Measurements from ENCODE around the gene FTCDNL1. TPM values are rescaled to one million over a fixed set of nuclear protein-coding genes. Genes with fewer than 3 reads are reported as not detected.

The FTCDNL1 gene
- total RNA-seq, 2 donors from 2014 or later = 2.6 TPM

DNA sequence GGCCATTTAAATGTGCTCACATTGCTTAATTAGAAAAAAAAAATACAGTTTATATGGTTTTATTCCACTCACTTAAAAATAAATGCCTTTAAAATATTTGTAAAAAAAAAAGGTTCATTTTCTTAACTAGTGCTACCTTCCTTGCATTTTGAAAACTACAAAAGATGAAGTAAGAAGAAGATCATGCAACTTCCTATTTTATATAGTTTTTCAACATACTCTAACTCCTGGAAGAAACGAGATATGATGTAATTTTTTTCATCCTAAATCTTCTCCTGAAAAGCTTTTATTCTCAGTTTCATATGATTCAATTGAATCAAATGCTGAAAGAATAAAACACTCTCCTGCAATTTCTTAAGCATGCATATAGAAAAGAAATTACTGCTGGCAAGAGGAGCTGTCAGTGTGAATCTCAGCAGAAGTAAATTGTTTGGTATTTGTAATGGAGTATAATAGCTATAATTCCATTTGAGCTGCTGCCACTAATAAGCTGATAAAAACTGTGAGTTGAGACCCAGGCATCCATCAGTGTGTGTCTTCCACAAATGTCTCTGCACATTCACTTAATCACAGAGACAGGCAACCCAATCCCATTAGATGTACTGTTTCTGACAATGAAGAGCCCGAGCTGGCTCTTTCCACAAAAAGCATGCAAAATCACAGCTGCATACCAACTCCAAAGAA, 3.7 kb downstream of the FTCDNL1 start:
- WGBS, 2 donors = 46 to 74% methylated on average over 2 of the region's 2 CpGs
- ATAC-seq = no peak

DNA sequence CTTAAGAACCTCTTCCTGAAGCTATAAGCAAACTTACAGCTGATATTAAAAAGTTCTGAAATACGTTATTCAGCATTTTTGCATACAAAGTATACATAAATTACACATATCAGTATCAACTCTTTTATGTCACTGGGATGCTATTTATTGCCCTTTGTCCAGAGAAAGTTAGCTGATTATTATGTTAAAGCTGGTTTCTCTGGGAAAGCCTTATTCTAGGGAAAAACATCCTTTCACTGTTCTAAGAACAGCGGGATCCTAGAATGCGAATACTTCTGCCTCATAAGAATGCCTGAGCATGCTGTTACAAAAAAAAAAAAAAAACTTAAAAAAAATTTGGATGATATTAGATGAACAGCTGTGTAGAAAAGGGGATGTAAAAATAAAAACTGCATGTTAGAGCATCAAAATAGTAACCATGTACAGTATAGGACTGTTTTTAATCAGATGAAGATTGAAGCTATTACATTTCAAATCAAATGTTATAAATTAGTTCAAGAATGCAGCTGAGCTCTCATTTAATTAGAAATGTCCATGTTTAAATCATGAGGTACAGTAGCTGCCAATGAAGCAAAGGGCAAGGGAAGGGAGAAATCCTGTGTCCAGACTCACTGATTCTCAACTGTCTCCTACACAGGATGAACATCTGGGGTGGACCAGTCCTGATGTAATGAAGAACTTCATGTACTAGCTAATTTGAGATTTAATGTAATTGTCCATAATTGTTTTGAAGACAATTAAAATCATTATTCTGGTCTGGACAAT, 8.2 kb downstream of the FTCDNL1 start:
- no peak overlapping the region for H3K27ac ChIP-seq
- no peak for DNase-seq
- intact Hi-C loops (cut with DNase I) = no loop called here
- no peaks in the 10 kb centered on the region for H3K4me1 ChIP-seq
- no peaks in the 10 kb centered on the region for H3K27me3 ChIP-seq
- H3K36me3 ChIP-seq (replicated peaks in 1 of 2; ENCODE audit: insufficient read depth in 1 of 2, low read depth in 2 of 2) = no peaks in the 10 kb centered on the region
- TF ChIP-seq, protein P1, sequence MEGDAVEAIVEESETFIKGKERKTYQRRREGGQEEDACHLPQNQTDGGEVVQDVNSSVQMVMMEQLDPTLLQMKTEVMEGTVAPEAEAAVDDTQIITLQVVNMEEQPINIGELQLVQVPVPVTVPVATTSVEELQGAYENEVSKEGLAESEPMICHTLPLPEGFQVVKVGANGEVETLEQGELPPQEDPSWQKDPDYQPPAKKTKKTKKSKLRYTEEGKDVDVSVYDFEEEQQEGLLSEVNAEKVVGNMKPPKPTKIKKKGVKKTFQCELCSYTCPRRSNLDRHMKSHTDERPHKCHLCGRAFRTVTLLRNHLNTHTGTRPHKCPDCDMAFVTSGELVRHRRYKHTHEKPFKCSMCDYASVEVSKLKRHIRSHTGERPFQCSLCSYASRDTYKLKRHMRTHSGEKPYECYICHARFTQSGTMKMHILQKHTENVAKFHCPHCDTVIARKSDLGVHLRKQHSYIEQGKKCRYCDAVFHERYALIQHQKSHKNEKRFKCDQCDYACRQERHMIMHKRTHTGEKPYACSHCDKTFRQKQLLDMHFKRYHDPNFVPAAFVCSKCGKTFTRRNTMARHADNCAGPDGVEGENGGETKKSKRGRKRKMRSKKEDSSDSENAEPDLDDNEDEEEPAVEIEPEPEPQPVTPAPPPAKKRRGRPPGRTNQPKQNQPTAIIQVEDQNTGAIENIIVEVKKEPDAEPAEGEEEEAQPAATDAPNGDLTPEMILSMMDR (IDR thresholded peaks at IDR 0.05) = no peak
- TF ChIP-seq POLR2A (IDR thresholded peaks at IDR 0.05) = no peak
- WGBS, 2 donors = 85 to 90% methylated on average over 3 of the region's 3 CpGs
- H3K4me3 ChIP-seq = no peak overlapping the region
- no peaks in the 10 kb centered on the region for H3K9me3 ChIP-seq
- ATAC-seq = no peak

More for the DNA sequence above, 3.7 kb downstream of the FTCDNL1 start:
- no peak overlapping the region for H3K4me3 ChIP-seq
- no peaks in the 10 kb centered on the region for H3K27me3 ChIP-seq
- no peak overlapping the region for H3K27ac ChIP-seq
- H3K9me3 ChIP-seq = no peaks in the 10 kb centered on the region
- DNase-seq = no peak
- H3K4me1 ChIP-seq = peaks cover 11% of the 10 kb centered on the region
- intact Hi-C loops (cut with DNase I) = no loop called here
- no peaks in the 10 kb centered on the region for H3K36me3 ChIP-seq (replicated peaks in 1 of 2; ENCODE audit: insufficient read depth in 1 of 2, low read depth in 2 of 2)
- TF ChIP-seq, protein P1 (IDR thresholded peaks at IDR 0.05) = no peak
- TF ChIP-seq POLR2A (IDR thresholded peaks at IDR 0.05) = no peak

DNA sequence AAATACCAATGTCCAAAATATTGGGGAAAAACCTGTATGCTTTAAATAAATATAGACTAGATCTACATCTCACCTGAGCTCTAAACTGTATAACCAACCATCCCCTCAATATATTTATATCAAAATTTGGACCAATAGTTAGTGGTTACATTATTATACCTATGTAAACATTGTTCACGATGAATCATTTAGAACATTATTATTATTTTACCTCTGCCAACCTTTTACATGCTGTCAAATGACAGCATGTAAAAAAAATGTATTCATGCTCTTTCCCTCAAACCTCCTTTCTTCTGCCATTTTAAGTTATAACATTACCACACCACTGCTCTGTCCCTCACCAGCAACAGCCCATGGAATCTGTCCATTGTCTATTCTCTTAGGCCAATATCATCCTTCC, 9.6 kb downstream of the FTCDNL1 start:
- H3K36me3 ChIP-seq (replicated peaks in 1 of 2; ENCODE audit: insufficient read depth in 1 of 2, low read depth in 2 of 2) = no peaks in the 10 kb centered on the region
- intact Hi-C loops (cut with DNase I) = no loop called here
- H3K4me1 ChIP-seq = no peaks in the 10 kb centered on the region
- 84 to 92% methylated on average over 1 of the region's 1 CpG for WGBS, 2 donors
- no peak overlapping the region for H3K27ac ChIP-seq
- TF ChIP-seq POLR2A (IDR thresholded peaks at IDR 0.05) = no peak
- TF ChIP-seq, protein P1 (IDR thresholded peaks at IDR 0.05) = no peak
- H3K9me3 ChIP-seq = no peaks in the 10 kb centered on the region
- H3K27me3 ChIP-seq = no peaks in the 10 kb centered on the region
- ATAC-seq = no peak
- no peak overlapping the region for H3K4me3 ChIP-seq
- DNase-seq = no peak

DNA sequence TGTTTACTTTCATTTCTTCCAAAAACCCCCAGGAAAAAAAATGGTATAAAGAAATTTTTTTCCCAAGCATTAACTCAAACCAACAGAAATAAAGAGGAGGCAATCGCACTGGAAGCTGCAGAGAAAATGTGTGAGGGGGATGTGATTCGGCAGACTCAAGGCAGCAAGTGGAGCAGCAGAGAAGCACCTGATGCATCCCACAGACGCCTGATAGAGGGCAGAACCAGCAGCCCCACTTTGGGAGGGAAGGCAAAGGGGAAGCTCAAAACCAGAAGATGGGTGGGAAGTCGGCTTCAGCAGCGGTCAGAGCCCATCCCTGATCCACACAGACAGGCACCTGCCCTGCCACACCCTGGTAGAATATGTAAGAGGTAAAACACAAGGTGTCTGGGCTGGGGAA, 12.6 kb downstream of the FTCDNL1 start:
- H3K4me1 ChIP-seq = no peaks in the 10 kb centered on the region
- no peaks in the 10 kb centered on the region for H3K27me3 ChIP-seq
- TF ChIP-seq, protein P1 (IDR thresholded peaks at IDR 0.05) = no peak
- no peak for DNase-seq
- H3K4me3 ChIP-seq = no peak overlapping the region
- no peak for ATAC-seq
- H3K9me3 ChIP-seq = no peaks in the 10 kb centered on the region
- WGBS, 2 donors = 77 to 79% methylated on average over 5 of the region's 5 CpGs
- intact Hi-C loops (cut with DNase I) = no loop called here
- H3K36me3 ChIP-seq (replicated peaks in 1 of 2; ENCODE audit: insufficient read depth in 1 of 2, low read depth in 2 of 2) = no peaks in the 10 kb centered on the region
- no peak overlapping the region for H3K27ac ChIP-seq

Measured in body of pancreas (tissue), 4 donors.